GM10266 (cell line): ENCODE data around the gene TMIGD3.
A peak's percentile ranks its signal among the peaks of the same experiment; 100 is the strongest.

Experiments used
- DNase-seq: peaks from one replicate; pipeline ENCODE4 v3.0.0; 2012; ENCODE audit errors: extremely low spot score
- TF ChIP-seq, protein P1 (sequence below): IDR thresholded peaks from 2 replicates; pipeline ENCODE4 v1.5.1; 2012; ENCODE audit warnings: mild to moderate bottlenecking, low read depth; ENCODE audit not compliant: control insufficient read depth, insufficient read depth; ENCODE audit errors: missing control alignments

Gene TMIGD3

DNA sequence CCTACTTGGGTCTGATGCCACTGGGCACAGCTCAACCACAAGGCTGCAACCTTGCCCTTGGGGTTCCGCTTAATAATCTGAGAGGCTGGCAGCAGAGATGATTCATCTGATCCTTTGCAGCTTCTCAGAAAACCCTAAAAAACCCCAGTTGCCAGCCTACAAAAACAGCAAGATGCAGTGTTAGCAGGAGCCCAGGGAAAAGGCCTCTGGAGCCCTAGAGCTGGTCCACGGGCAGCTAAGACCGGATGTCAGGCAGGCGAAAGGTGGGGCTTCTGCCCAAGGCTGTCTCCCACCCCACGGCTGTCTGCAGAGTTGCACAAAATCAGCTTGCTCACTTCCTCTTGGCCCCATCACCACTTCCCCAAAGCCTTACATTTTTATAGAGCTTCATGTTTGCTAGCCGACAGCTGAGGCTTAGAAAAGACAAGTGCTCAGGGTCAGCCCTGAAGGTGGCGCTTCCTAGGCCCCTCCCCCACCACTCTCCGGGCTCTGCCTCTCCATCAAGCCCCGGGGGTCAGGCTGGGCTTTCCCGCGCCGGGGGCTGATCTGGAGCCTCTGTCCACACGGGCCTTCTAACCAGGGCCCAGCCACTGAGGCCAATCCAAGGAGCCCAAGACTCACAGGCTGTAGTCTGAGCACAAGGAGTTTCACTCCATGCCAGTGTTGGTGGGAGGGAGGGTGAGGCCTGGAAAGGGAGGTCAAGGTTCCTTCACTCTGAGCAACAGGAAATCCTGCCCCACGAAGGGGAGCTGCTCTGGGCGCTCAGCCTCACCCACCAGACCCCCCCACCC, 4.2 kb upstream of the TMIGD3 start:
- peak; percentile 57 for DNase-seq
- TF ChIP-seq, protein P1, sequence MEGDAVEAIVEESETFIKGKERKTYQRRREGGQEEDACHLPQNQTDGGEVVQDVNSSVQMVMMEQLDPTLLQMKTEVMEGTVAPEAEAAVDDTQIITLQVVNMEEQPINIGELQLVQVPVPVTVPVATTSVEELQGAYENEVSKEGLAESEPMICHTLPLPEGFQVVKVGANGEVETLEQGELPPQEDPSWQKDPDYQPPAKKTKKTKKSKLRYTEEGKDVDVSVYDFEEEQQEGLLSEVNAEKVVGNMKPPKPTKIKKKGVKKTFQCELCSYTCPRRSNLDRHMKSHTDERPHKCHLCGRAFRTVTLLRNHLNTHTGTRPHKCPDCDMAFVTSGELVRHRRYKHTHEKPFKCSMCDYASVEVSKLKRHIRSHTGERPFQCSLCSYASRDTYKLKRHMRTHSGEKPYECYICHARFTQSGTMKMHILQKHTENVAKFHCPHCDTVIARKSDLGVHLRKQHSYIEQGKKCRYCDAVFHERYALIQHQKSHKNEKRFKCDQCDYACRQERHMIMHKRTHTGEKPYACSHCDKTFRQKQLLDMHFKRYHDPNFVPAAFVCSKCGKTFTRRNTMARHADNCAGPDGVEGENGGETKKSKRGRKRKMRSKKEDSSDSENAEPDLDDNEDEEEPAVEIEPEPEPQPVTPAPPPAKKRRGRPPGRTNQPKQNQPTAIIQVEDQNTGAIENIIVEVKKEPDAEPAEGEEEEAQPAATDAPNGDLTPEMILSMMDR, result peak; percentile 34

DNA sequence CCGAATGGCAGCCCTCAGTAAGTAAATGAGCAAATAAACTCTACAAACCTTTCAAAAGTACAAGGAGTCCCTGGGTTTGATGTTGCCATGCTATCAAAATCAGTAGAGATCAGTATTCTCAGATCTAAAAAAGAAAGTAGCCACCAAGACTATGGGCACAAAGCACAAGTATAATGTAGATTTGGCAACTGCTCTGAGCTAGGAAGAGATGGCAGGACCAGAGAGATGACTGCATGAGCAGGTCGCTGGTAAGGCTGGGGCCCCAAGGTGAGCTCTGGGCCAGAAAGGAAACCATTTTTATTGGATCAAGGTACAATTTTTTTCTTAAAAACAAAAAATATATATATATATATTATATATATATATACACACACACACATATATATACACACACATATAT, 3.1 kb upstream of the TMIGD3 start:
- DNase-seq, result no peak
- TF ChIP-seq, protein P1, result no peak

DNA sequence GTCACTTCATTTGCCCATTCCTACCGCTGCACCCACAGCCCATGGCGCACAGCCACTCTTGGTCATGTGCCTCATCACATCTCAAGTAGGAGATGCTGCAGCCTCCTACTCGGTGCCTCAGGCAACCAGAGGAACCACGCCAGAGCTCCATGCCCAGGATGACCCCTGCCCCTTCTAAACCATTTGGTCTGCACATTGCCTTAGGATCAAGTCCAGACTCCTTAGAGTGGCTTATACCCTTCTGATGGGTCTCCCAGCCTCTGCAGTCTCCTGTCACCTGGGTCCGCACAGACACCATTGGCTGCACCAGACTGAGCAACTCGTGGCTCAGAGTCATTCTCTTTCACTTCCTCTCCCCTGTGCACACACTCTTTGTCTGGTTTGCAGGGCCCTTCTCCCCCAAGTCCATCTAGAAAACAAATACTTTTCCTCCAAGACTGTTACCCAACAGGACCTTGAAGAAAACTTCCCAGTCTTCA, 2.2 kb upstream of the TMIGD3 start:
- DNase-seq, result peak; percentile 61

DNA sequence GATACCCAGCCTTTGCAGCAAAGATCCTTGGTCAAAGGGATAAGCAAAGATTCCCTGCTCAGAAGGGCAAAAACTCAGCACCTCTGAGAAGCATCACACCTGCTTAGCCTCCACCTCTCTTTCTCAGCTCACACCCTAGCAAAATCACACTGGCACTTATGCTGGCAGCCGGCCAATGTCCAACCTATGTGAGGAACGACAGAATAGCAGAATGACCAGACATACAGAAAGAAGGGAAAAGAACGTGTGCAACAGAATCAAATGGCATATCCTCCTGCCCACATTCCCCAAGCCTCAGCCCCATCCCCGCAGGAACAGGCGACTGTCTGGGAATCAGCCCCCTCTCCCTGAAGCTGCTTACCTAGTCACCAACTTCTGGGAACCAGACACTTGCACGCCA, 664 bp upstream of the TMIGD3 start:
- no peak for DNase-seq
- TF ChIP-seq, protein P1, result no peak

More for the DNA sequence above, 2.2 kb upstream of the TMIGD3 start:
- TF ChIP-seq, protein P1, result no peak

DNA sequence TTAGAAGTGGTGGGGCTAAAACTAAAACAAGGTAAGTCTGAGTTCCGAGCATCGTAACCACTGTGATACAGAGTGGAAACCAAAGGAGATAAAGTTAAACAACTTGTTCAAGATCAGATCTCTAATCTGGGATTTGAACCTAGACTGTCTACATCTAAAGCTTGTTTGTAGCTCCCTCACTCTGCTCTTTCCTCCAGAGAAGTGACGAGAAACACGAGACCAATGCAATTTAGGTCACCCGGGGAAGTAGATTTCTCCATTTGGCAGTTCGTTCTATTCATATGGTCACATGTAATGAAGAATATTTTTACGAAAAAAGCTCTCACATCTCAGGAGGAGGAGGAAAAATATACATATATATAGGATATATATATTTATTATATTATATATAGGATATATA, 1.8 kb downstream of the TMIGD3 start:
- DNase-seq, result no peak
- TF ChIP-seq, protein P1, result no peak

DNA sequence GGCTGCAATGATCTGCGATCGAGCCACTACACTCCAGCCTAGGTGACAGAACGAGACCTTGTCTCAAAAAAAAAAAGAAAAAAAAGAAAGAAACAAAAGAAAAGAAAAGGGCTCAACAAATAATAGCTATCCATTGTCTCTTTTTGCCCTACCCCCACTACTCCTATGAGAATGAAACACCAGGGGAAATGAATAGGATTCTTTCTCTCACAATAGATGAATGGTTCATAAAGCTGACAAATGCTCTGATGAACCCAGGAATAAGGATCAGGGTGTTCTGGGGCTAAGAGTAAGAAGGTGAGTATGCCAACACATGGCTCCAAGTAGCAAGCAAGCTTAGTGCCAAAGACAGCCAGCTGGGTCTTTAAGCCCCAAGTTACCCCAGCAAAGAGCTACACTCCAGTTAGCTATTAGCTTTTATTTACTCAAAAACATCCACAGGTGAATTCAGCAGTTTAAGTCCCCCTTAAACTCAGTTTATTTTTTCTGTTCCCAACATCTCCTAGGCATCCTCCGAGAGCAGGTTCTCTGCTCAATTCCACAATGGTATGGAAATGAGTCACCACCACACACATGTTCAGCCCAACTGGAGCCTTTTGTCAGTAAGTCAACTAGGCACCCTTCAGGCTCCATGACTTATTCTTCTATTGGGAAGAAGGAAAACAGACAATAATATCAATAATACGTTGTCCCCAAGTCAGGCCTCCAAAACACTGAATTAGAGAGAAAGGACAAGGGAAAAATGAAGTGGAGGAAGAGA, 4.2 kb downstream of the TMIGD3 start:
- TF ChIP-seq, protein P1, result no peak
- no peak for DNase-seq

DNA sequence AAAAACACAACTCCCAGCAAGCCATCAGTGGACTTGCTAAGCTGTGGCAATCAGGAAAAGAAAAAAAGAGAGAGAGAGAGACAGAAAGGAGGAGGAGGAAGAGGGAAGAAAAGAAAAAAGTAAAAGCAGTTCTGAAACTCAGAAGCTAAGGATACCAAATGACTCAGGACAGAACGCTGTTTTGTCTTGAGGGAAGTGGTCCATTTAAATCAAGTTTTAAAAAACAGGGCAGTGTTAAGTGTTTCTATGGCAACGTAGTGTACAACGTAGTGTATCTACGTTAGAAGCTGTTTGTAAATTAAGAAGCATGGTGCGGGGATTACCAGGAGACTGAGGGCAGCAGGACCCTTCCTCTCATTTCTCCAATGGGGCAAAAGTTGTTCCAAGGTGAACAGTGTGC, 5.8 kb downstream of the TMIGD3 start:
- TF ChIP-seq, protein P1, result no peak
- no peak for DNase-seq
